KMS-11 (cell line): ENCODE results near the gene CABYR.

Experiments used
- H2AFZ ChIP-seq: fragments of 200-600 bp; sonication (generic); 2 replicates; pipeline ENCODE4 v1.6.1; 2016; ENCODE audit warnings: antibody characterized with exemption, mixed run types, low read depth
- H3K27ac ChIP-seq: fragments of 200-600 bp; sonication (generic); 2 replicates; pipeline ENCODE4 v1.6.1; 2016; ENCODE audit warnings: mild to moderate bottlenecking, mixed run types
- H3K27me3 ChIP-seq: fragments of 200-600 bp; sonication (generic); 2 replicates; pipeline ENCODE4 v1.6.1; 2017; ENCODE audit warnings: mild to moderate bottlenecking, low read depth, mixed run types, moderate library complexity; ENCODE audit not compliant: insufficient read depth
- H3K36me3 ChIP-seq: fragments of 200-600 bp; sonication (generic); 2 replicates; pipeline ENCODE4 v1.6.1; 2017; ENCODE audit warnings: mild to moderate bottlenecking, mixed run types; ENCODE audit not compliant: insufficient read depth
- H3K4me1 ChIP-seq: fragments of 200-600 bp; sonication (generic); 2 replicates; pipeline ENCODE4 v1.6.1; 2016; ENCODE audit warnings: mild to moderate bottlenecking, low read depth, mixed run types; ENCODE audit not compliant: poor library complexity, severe bottlenecking
- H3K4me2 ChIP-seq: fragments of 200-600 bp; sonication (generic); 2 replicates; pipeline ENCODE4 v1.7.0; 2016; ENCODE audit warnings: mild to moderate bottlenecking, mixed run types
- H3K4me3 ChIP-seq: fragments of 200-600 bp; sonication (generic); IDR thresholded peaks from 2 replicates; pipeline ENCODE4 v1.6.1; 2017; ENCODE audit warnings: low read depth, low read length, mixed read lengths; ENCODE audit not compliant: insufficient read depth
- H3K79me2 ChIP-seq: fragments of 200-600 bp; sonication (generic); 2 replicates; pipeline ENCODE4 v1.6.1; 2016; ENCODE audit warnings: low read depth, mixed run types; ENCODE audit not compliant: insufficient read depth
- H3K9ac ChIP-seq: fragments of 200-600 bp; sonication (generic); 2 replicates; pipeline ENCODE4 v1.6.1; 2016; ENCODE audit warnings: mild to moderate bottlenecking, mixed run types
- H4K20me1 ChIP-seq: fragments of 200-600 bp; sonication (generic); 2 replicates; pipeline ENCODE4 v1.6.1; 2016; ENCODE audit warnings: mild to moderate bottlenecking, mixed run types; ENCODE audit not compliant: insufficient read depth
- CTCF ChIP-seq: fragments of 200-600 bp; sonication (generic); conservative IDR thresholded peaks from 2 replicates; pipeline ENCODE4 v1.6.1; 2017; ENCODE audit warnings: low read depth, mild to moderate bottlenecking, antibody characterized with exemption, low read length, moderate library complexity, mixed read lengths

The CABYR gene

GRCh38 chr18:24108641-24109040 is 30.2 kb upstream of the CABYR start:
- H3K79me2 ChIP-seq: no peaks in the 10 kb centered on the region
- H3K9ac ChIP-seq: no peak overlapping the region
- TF ChIP-seq CTCF: no peak

GRCh38 chr18:24111936-24112335 is 26.9 kb upstream of the CABYR start:
- H3K4me1 ChIP-seq: no peaks in the 10 kb centered on the region
- no peaks in the 10 kb centered on the region for H3K36me3 ChIP-seq
- H3K9ac ChIP-seq: no peak overlapping the region
- no peaks in the 10 kb centered on the region for H3K79me2 ChIP-seq
- no peaks in the 10 kb centered on the region for H3K27me3 ChIP-seq
- H3K4me3 ChIP-seq: no peak overlapping the region
- TF ChIP-seq CTCF: no peak
- no peak overlapping the region for H3K27ac ChIP-seq
- no peak overlapping the region for H3K4me2 ChIP-seq
- no peak overlapping the region for H2AFZ ChIP-seq
- no peaks in the 10 kb centered on the region for H4K20me1 ChIP-seq

More at GRCh38 chr18:24108641-24109040, 30.2 kb upstream of the CABYR start:
- no peaks in the 10 kb centered on the region for H4K20me1 ChIP-seq
- H2AFZ ChIP-seq: no peak overlapping the region
- H3K27ac ChIP-seq: no peak overlapping the region
- no peak overlapping the region for H3K4me2 ChIP-seq
- no peaks in the 10 kb centered on the region for H3K36me3 ChIP-seq
- no peak overlapping the region for H3K4me3 ChIP-seq
- no peaks in the 10 kb centered on the region for H3K27me3 ChIP-seq
- H3K4me1 ChIP-seq: no peaks in the 10 kb centered on the region

GRCh38 chr18:24112464-24112863 is 26.4 kb upstream of the CABYR start:
- no peak overlapping the region for H3K9ac ChIP-seq
- no peaks in the 10 kb centered on the region for H3K27me3 ChIP-seq
- H3K4me2 ChIP-seq: no peak overlapping the region
- no peaks in the 10 kb centered on the region for H3K36me3 ChIP-seq
- H3K4me3 ChIP-seq: no peak overlapping the region
- TF ChIP-seq CTCF: no peak
- H4K20me1 ChIP-seq: no peaks in the 10 kb centered on the region
- no peak overlapping the region for H2AFZ ChIP-seq
- H3K4me1 ChIP-seq: no peaks in the 10 kb centered on the region
- H3K27ac ChIP-seq: no peak overlapping the region
- H3K79me2 ChIP-seq: no peaks in the 10 kb centered on the region

- no peak for TF ChIP-seq CTCF
- no peaks in the 10 kb centered on the region for H3K36me3 ChIP-seq
- no peaks in the 10 kb centered on the region for H3K79me2 ChIP-seq
- H3K4me3 ChIP-seq: no peak overlapping the region
- H4K20me1 ChIP-seq: no peaks in the 10 kb centered on the region
- no peaks in the 10 kb centered on the region for H3K4me1 ChIP-seq
- no peak overlapping the region for H2AFZ ChIP-seq
- no peak overlapping the region for H3K27ac ChIP-seq
- H3K27me3 ChIP-seq: no peaks in the 10 kb centered on the region
- no peak overlapping the region for H3K9ac ChIP-seq
- H3K4me2 ChIP-seq: no peak overlapping the region
These were observed 25.8 kb upstream of the CABYR start for GRCh38 chr18:24112874-24113615.
